KMS-11 (cell line): ENCODE measurements around the gene ZNF394.

Source experiments
- H2AFZ ChIP-seq: fragments of 200-600 bp; sonication (generic); 2 replicates; pipeline ENCODE4 v1.6.1; 2016; ENCODE audit warnings: antibody characterized with exemption, mixed run types, low read depth
- H3K27ac ChIP-seq: fragments of 200-600 bp; sonication (generic); 2 replicates; pipeline ENCODE4 v1.6.1; 2016; ENCODE audit warnings: mild to moderate bottlenecking, mixed run types
- H3K27me3 ChIP-seq: fragments of 200-600 bp; sonication (generic); 2 replicates; pipeline ENCODE4 v1.6.1; 2017; ENCODE audit warnings: mild to moderate bottlenecking, low read depth, mixed run types, moderate library complexity; ENCODE audit not compliant: insufficient read depth
- H3K36me3 ChIP-seq: fragments of 200-600 bp; sonication (generic); 2 replicates; pipeline ENCODE4 v1.6.1; 2017; ENCODE audit warnings: mild to moderate bottlenecking, mixed run types; ENCODE audit not compliant: insufficient read depth
- H3K4me1 ChIP-seq: fragments of 200-600 bp; sonication (generic); 2 replicates; pipeline ENCODE4 v1.6.1; 2016; ENCODE audit warnings: mild to moderate bottlenecking, low read depth, mixed run types; ENCODE audit not compliant: poor library complexity, severe bottlenecking
- H3K4me2 ChIP-seq: fragments of 200-600 bp; sonication (generic); 2 replicates; pipeline ENCODE4 v1.7.0; 2016; ENCODE audit warnings: mild to moderate bottlenecking, mixed run types
- H3K4me3 ChIP-seq: fragments of 200-600 bp; sonication (generic); IDR thresholded peaks from 2 replicates; pipeline ENCODE4 v1.6.1; 2017; ENCODE audit warnings: low read depth, low read length, mixed read lengths; ENCODE audit not compliant: insufficient read depth
- H3K79me2 ChIP-seq: fragments of 200-600 bp; sonication (generic); 2 replicates; pipeline ENCODE4 v1.6.1; 2016; ENCODE audit warnings: low read depth, mixed run types; ENCODE audit not compliant: insufficient read depth
- H3K9ac ChIP-seq: fragments of 200-600 bp; sonication (generic); 2 replicates; pipeline ENCODE4 v1.6.1; 2016; ENCODE audit warnings: mild to moderate bottlenecking, mixed run types
- H4K20me1 ChIP-seq: fragments of 200-600 bp; sonication (generic); 2 replicates; pipeline ENCODE4 v1.6.1; 2016; ENCODE audit warnings: mild to moderate bottlenecking, mixed run types; ENCODE audit not compliant: insufficient read depth
- CTCF ChIP-seq: fragments of 200-600 bp; sonication (generic); conservative IDR thresholded peaks from 2 replicates; pipeline ENCODE4 v1.6.1; 2017; ENCODE audit warnings: low read depth, mild to moderate bottlenecking, antibody characterized with exemption, low read length, moderate library complexity, mixed read lengths

ZNF394 gene

GRCh38 chr7:99499371-99499720 lies 735 bp downstream of the ZNF394 start:
- Histone ChIP-seq H3K27ac (peak overlapping the region; percentile 95), H2AFZ (peak overlapping the region; percentile 99; the same call in 1 of the 2 replicates), H3K9ac (peak overlapping the region; percentile 88), H3K36me3 (peaks cover 18% of the 10 kb centered on the region; the same call in 1 of the 2 replicates), H4K20me1 (no peaks in the 10 kb centered on the region), H3K4me2 (peak overlapping the region; percentile 65), H3K4me1 (peaks cover 15% of the 10 kb centered on the region), H3K27me3 (no peaks in the 10 kb centered on the region), H3K4me3 (no peak overlapping the region), H3K79me2 (peaks cover 51% of the 10 kb centered on the region)
- no peak for TF ChIP-seq CTCF

- H3K27me3 ChIP-seq: no peaks in the 10 kb centered on the region
- H3K4me3 ChIP-seq: no peak overlapping the region
- TF ChIP-seq CTCF: no peak
- H3K4me2 ChIP-seq: peak overlapping the region; percentile 65
- no peaks in the 10 kb centered on the region for H4K20me1 ChIP-seq
- H3K4me1 ChIP-seq: peaks cover 14% of the 10 kb centered on the region
- H3K36me3 ChIP-seq: peaks cover 26% of the 10 kb centered on the region; the same call in 1 of the 2 replicates
- H3K9ac ChIP-seq: no peak overlapping the region
- peaks cover 51% of the 10 kb centered on the region for H3K79me2 ChIP-seq
- H2AFZ ChIP-seq: no peak overlapping the region
- H3K27ac ChIP-seq: no peak overlapping the region
Measured at GRCh38 chr7:99498546-99498944, 1.5 kb downstream of the ZNF394 start.

GRCh38 chr7:99497766-99498545 lies 2.1 kb downstream of the ZNF394 start:
- Histone ChIP-seq H3K4me3 (no peak overlapping the region), H3K4me2 (peak overlapping the region; percentile 65; the same call in 1 of the 2 replicates), H3K4me1 (peaks cover 11% of the 10 kb centered on the region), H3K9ac (no peak overlapping the region), H3K27ac (no peak overlapping the region), H3K36me3 (peaks cover 30% of the 10 kb centered on the region; the same call in 1 of the 2 replicates), H3K27me3 (no peaks in the 10 kb centered on the region), H2AFZ (no peak overlapping the region), H4K20me1 (no peaks in the 10 kb centered on the region), H3K79me2 (peaks cover 51% of the 10 kb centered on the region)
- no peak for TF ChIP-seq CTCF

GRCh38 chr7:99493823-99494222 lies 6.3 kb downstream of the ZNF394 start:
- H3K27ac ChIP-seq: no peak overlapping the region
- peaks cover 10% of the 10 kb centered on the region for H3K4me1 ChIP-seq
- H3K27me3 ChIP-seq: no peaks in the 10 kb centered on the region
- no peak overlapping the region for H3K4me3 ChIP-seq
- no peak overlapping the region for H3K9ac ChIP-seq
- no peak overlapping the region for H3K4me2 ChIP-seq
- H4K20me1 ChIP-seq: no peaks in the 10 kb centered on the region
- peaks cover 33% of the 10 kb centered on the region; the same call in 1 of the 2 replicates for H3K36me3 ChIP-seq
- H2AFZ ChIP-seq: no peak overlapping the region
- peaks cover 40% of the 10 kb centered on the region for H3K79me2 ChIP-seq
- TF ChIP-seq CTCF: no peak
